Limb (tissue), 2 donors: Measurements from ENCODE around the gene ISL1.

ENCODE experiments used
- DNase-seq, 2 donors: peaks; one replicate each; pipeline ENCODE4 v3.0.0-alpha.2; 2016; ENCODE audit errors: extremely low spot score in 2 of 2

Gene ISL1

DNA sequence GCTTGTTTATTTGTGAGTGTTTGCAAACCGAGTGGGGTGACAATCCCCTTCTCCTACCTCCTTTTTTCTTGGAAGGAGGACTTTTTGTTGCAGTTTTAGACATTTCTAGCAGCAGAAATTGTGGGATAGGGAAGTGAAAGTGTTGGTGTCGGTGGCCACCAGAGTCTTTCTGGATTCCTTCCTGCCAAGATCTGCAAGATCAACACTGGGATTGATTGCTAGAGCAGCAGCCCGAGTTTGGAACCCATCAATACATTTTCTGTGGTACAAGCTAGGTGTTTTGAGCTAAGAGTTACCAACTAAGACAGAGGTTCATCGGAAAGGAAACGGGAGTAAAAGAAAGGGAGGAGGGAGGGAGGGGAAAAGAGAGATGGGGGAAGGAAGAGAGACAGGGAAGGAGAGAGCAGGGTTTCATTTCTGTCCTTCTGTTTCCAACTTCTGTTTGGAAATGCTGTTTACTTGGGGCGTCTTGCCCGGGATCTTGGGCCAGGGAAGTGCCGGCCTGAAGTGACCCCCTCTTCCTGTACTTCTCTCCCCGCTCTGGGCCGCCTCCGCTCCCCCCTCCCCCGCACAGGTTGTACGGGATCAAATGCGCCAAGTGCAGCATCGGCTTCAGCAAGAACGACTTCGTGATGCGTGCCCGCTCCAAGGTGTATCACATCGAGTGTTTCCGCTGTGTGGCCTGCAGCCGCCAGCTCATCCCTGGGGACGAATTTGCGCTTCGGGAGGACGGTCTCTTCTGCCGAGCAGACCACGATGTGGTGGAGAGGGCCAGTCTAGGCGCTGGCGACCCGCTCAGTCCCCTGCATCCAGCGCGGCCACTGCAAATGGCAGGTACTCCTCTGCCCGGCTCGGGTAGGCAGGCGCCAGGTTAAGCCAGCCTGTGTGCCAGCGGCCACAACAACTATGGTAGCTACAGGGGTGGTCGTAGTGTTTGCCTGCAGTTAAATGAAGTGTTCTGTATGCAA lies 4.0 kb downstream of the ISL1 start:
- peak in 1 of 2 donors; percentile 54 for DNase-seq

DNA sequence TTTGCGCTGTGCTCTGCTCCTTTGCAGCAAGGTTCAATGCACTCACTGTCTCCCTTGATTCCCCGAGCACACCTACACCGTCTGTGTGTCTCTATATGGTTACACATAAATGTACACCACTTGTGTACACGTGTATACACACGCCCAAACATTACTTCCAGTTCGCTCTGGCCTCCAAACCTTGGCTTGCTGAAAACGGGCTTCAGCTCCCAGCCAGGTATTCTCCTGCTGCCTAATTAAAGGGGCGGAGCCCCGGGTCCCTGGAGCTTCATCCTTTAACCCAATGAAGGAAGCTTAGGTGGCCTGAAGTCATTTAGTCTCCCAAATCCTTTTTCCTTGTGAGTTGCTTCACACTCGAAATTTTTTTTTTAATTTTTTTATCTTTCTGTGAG lies 4.6 kb downstream of the ISL1 start:
- DNase-seq, result no peak

DNA sequence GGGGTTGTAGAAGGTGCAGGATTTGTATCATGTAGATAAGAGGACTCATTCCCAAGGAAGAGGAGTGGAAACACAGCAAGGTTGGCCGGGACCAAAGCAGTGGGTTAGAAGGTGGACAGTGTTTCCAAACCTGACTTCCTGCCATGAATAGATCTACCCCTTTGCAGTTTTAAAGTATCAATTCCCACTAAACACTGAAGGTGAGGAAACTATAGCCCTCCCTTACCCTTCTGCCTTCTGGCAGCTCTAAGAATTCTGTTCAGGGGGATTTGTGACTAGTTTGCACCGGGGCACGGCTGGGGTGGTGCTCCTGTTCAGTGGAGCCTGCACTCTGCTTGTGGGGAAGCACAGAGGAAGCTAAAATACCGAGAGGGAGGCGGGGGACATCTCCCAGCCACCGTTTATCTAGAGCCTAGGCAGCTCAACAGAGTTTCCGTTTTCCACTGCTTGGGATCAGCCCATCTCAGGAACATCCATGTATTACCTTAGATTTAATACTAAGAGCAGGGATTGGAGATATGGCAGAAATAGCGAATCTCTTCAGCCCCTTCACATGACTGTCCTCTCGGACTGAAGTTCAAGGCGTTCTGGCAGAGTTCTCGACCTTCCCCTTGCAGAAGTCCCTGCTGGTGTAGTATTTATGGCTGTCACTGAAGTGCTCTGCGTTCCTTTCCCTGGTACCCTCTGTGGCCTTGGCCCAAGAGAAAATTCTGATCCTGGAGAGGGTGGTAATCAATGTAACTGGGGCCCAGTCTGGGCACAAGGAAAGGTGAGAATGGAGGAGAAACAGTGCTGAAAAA lies 5.4 kb downstream of the ISL1 start:
- no peak for DNase-seq

DNA sequence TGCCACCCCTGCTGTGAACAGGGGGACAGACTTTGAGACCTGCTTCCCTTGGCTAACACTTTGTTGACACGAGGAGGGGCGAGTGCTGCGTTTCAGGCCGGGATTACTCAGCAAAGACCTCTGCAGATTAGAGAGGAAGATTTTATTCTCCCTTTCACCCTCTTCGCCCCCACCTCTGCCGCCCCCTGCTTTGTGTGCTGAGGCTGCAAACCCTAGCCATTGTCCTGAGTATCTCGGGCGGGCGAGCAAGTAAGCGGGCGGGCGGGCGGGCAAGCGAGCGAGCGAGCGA lies 6.0 kb downstream of the ISL1 start:
- DNase-seq, result no peak

DNA sequence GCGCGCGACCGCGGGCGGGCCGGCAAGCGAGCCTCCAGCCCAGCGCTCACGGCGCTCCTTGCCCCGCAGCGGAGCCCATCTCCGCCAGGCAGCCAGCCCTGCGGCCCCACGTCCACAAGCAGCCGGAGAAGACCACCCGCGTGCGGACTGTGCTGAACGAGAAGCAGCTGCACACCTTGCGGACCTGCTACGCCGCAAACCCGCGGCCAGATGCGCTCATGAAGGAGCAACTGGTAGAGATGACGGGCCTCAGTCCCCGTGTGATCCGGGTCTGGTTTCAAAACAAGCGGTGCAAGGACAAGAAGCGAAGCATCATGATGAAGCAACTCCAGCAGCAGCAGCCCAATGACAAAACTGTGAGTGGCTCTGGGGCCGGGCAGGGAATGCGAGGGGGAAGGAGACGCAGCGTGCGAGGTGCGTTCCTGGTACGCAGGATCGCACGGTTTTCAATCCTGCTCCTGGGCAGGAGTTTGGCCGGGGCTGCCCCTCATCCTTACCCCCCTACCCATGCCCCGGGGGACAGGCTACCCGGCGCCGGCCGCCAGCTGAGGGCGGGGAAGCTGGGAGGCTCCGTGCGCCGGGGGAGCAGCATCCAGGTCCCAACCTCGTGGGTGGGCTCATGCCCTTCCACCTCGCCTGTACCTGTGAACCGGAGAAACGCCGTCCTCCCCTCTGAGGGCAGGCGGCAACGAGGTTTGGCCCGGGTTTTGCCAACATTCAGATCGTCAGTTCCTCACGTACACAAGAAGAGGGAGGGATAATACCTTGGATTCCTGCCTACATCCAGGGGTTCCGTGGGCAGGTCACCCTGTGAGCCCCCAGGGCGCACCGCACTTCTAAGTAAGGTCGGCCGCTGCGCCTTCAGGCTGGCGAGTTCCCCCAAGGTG lies 6.6 kb downstream of the ISL1 start:
- peak in 1 of 2 donors; percentile 55 for DNase-seq

DNA sequence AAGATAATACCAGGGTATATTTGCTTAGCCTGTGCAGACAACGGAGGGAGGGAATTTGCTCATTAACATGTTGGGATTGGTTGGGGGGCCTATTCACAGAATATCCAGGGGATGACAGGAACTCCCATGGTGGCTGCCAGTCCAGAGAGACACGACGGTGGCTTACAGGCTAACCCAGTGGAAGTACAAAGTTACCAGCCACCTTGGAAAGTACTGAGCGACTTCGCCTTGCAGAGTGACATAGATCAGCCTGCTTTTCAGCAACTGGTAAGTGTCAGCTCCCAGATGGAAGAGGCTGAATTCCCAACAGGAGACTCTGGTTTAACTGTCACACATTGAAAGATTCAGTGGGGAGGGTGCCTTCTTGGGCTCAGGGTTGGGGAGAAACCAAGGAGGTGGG lies 7.9 kb downstream of the ISL1 start:
- no peak for DNase-seq

DNA sequence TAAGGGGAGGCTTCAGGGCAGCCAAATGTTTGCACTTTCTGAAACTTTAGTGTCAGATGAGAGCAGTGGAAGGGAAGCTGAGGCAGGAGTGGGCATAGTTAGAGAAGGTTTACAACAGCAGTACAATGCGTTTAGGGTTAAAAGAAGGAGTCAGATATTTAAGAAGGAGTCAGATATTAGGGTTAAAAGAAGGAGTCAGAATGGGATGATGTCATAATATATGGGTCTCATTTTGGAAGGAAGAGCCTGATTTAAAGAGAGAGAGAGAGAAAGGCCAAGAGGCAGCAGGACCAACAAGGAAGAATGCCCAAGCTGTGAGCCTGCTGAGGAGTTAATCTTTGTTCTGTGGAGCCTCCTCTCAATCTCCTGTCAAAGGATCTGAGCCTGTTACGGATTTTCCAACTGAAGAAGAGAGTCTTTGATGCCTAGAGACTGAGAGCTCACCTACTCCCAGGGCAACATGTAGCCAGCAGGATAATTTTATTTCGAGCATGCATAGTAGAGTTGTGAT lies 9.5 kb downstream of the ISL1 start:
- no peak for DNase-seq

DNA sequence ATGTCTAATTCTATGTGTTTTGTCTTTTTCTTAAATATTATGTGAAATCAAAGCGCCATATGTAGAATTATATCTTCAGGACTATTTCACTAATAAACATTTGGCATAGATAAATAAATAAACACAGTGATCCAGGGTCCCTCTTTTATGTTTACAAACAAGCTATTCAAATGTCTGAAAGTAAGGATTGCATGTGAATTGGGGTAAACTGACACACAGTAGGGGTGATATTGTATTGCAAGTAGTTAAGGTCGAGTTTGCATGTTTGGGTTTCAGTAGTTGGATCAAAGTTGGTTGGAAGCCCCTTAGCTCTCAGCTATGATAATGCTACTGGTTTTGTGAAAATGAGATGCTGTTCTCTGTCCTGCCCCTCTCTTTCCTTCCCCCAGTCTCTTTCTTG lies 11.4 kb downstream of the ISL1 start:
- DNase-seq, result no peak

DNA sequence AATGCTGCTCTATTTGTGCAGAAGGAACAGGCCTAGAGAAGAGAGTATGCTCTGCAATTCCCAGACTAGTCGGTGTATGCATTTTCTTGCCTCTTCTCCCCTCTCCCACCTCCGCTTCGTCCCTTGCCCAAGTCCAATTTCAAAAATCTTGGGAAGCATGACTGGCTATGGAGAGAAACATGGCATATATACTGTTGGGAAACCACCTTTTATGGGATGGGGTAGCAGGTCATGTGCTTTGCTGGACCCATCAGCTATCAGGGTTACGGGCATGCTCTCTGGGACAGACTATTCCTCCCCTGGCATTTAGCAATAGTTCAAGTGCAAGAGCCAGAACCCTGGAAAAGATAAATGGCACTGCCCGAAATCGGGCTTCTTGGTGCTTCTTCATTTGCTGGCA lies 12.0 kb downstream of the ISL1 start:
- DNase-seq, result no peak

DNA sequence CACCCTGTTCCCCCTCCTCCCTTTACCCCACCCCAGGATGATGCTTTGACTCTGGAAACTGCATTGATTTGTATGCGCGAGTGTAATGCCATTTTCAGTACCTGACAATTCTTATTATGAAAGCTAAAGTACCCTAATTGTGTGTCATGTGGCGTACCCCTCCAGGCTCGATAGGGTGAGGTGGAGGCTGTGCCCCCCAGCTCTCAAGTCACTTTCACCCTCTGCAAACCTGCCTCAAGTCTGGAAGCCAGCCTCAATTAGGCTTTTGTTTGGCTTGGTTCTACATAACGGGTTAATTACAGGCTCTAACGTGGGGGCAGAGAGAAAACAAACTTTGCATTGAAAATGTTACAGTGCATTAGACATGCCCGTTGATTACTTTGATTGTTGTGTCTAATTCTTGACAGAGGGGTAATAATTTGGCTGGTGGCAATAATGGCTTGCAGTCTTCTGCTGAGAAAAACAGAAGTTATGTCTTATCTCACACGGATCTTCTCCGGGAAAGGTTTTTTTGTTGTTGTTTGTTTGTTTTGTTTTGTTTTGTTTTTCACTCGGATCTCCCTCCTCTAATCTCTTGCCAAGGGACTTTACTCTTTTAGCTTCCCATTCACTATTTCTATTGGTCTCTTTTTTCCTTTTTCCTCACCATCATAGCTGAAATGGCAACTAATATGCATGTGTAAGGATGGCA lies 12.6 kb downstream of the ISL1 start:
- DNase-seq, result no peak

DNA sequence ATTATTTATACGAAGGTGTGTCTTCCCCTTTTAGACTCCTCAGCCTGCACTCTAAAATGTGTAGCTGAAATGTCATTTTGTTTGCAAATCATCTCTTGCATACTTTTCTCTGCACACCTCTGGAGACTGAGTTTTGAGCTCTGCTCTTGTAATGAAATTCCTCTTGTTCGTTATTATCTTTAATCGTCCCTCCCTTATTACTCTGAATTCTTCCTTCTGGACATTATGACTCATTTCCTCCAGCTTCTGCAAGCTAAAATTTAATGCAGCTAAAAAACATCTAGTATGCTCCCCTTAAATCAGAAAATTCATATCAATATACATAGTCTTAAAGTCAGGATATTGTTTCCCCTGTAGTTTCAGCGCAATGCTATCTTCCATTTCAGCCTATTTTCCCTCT lies 13.5 kb downstream of the ISL1 start:
- no peak for DNase-seq

DNA sequence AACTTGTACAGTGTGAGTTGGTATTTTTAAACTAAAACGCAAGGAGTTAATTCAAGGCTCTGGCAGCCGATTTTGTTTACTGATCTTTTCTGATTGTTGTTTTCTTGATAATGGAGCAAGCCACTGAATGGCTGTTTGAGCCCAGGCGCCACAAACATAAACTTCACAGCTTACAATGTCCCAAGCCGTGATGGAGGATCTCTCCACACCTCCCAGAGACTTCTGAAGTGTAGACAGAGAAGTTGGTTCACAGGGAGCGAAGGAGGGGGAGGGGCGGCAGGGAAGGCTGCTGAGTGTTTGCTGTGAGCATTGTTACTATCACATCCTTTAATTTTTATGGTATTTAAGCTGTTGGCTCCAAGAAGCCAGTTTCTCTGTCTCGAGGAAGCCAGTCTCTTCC lies 14.7 kb downstream of the ISL1 start:
- DNase-seq, result no peak

DNA sequence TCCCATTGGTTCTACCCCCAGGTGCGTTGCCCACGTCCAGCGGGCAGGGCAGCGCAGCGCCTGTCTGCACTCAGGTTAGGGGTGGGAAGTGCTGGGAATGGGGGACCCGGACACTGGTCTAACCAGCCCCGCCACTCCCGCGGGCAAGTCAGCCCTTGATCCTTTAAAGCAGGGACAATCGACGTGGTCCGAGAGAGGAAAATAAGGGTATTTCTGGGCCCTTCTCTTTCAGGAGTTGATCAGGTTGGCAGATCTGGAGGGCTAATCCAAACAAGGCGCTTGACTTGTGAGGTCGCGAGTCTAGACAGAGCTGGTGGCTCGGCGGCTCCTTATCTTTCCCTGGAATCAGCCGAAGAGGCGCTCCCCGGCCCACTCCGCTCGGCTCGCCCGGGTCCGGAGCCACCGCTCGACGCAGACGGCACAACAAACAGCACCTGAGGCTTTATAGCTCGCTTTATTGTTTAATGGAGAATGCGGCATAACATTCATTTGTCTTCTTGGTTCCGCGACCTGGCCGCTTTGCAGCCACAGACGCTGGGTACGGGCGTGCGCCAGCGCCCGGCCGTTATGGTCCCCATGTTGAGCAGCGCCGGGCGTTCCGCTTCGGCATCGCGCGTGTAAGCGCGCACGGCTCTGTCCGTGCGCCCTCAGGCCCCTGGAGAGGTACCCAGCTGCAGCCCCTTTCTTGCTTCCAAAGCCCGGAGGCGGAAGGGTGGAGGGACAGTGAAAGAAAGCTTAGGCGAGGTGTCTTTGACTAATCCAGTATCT lies 15.8 kb downstream of the ISL1 start:
- peak in 1 of 2 donors; percentile 62 for DNase-seq

DNA sequence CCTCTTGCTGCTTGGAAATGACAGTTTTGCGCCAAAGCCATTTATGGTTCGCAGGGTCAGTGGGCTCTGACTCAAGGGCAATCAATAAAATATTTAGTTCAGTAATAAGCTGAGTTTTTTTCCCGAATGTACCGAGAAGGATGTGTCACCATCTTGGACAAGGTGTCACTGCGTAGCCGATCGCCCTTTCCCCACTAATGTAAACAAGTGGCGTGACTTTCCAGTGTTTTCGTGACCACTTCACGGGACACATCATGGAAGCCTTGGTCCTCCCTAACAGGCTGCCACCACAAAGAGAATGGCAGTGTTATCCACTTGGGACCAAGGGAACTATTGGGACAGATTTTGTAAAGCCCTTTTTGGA lies 16.4 kb downstream of the ISL1 start:
- DNase-seq, result no peak

DNA sequence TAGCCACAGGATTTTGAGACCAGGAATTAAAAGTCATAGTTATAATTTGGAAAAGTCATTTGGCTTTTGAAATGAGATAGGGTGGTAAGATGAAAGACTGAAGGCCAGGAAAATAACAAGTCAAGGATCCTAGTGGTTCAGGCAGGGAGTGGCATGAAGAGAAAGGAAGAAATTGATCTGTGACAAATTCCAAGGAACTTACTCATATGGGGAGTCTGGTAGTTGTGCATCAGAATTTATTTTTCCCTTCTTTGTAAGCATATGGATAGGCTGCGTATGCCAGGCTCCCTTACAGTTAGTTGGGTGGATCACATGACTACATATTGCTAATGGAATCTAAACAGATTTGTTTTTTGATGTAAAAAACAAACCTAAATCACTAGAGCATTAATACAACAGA lies 21.0 kb downstream of the ISL1 start:
- DNase-seq, result no peak

DNA sequence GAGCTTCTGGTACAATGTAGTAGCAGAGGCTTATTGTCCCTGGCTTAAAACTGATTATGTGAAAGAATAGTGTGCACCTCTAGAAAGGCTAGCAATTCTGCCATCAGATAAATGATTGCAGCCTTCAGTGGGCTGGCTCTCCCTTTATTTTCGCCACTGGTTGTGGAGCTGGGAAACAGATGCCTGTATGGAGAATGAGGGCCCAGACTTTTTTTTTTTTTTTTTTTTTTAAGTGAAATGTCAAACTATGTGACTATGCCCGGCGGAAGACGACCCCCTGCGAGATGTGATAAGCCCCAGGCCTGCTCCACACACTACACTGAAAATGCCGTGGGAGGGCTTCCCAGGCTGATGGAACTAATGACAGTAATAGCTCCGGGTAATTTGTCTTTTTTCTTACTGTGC lies 28.7 kb downstream of the ISL1 start:
- DNase-seq, result no peak

DNA sequence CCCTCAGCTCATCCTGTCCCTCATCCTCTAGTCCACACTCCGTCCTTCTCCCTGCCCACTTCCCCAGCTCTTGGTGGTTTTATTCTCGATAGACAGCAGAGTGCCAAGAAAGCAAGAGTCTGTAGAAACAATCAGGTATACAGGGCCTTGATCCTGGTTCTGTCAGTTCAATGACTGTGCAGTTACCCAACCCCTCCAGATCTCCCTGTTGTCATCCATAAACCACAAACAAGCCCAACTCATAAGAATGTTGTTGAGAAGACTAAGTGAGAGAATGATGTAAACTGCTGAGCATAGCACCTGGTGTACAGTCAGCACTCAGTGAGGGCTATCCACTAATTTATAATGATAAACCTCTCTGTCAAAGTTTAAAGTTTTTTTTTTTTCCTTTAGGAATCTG lies 31.3 kb downstream of the ISL1 start:
- no peak for DNase-seq

DNA sequence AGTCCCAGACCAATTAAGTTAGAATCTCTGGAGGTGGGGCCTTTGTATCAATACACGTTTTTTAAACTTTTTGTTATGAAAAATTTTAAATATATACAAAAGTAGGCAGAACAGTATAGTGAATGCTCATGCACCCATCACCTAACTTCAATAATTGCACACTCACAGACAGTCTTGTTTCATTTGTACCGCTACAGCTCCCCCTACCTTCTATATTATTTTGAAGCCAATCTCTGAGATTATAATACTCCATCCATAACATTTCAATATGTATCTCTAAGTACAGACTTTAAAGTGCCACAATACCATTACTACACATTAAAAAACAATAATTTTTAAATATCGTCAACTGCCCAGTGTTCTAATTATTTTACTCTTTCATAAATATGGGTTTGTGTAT lies 32.9 kb downstream of the ISL1 start:
- no peak for DNase-seq

DNA sequence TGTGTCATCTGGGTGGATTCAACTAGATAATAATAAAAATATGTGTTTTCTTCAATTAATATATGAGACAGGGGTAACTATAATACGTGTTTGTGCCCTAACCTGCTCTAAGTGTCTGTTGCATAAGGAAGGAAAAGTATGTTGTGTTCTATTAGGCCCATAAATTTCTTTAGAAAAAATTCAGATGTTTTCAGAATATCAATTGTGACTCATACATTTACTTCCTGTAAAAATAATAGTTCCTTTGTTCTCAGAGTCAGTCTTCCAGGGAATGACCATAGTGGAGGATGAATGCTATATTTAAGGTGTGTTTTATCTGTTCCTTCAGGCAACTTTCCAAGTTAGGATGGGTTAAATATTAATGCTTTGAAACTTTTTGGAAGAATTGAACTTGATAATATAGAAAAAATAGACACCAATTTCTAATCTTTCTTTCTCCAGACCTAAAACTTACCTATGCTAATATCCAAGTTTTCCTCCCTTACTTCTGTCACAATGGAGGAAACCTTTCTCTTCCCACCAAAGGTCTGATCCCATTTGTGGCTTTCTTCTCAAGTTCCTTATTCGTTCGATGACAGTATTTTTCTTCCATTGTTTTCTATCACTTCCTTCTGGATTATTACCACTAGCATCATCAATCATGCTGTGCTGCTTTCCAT lies 49.9 kb downstream of the ISL1 start:
- DNase-seq, result no peak

DNA sequence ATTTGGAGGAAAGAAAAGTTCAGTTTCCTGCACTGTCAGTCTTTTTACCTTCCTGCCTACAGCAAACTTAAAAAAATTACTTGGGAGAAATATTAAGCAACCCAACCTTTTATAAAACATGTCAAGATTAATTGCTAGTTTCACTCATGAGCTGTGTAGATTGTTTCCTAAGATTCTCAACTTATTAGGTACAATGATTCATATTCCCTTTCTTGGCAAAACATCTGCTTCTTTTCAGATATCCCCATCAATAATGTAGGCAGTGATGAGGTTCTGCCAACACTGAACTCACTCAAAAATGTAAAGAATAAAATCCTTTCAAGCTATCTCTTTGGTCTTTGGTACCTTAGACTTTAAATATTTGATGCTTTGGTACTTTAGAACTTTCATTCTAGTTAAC lies 56.0 kb downstream of the ISL1 start:
- no peak for DNase-seq
